Astrocyte of the cerebellum (primary cell): ENCODE results near the gene PSME3.

ENCODE experiments used
- DNase-seq: peaks from one replicate; pipeline ENCODE4 v3.0.0-alpha.2; 2011; ENCODE audit warnings: low read depth
- H3K4me3 ChIP-seq: 2 replicates; pipeline ENCODE4 v1.5.1; 2011; ENCODE audit warnings: mild to moderate bottlenecking, low read depth, low read length, moderate library complexity
- CTCF ChIP-seq: IDR thresholded peaks from 2 replicates; pipeline ENCODE4 v1.5.1; 2012; ENCODE audit warnings: low read length, low read depth, moderate library complexity, mild to moderate bottlenecking; ENCODE audit errors: missing control alignments
- in situ Hi-C: cut with HindIII; loops from 2 replicates; pipeline ENCODE4 v1.10.0; 2017; ENCODE audit warnings: low sequenced_read_pairs

The PSME3 gene

DNA sequence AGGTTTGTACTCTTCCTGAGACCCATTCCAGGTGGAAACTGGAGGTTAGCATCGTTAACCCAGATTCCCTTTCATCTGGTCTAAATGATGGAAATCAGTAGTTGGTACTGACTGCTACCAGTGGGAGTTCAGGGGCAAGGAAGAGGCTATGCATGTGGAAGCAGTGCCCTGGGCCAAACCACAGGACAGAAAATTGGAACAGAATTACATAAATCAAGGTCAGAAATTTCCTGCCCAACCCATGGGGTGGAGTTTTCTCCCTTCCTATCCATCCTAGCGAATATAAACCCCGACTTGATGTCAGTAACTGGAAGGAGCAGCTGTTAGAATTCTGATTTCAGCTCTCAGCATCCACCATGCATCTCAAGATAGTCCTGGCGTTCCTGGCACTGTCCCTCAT is 11.1 kb downstream of the PSME3 start, which contains the start of gene AOC2:
AOC2 (plus strand) TSS at position 310 of the 400 bp plus-strand sequence; CDS start at position 357, 47 bp downstream.
- no peak for TF ChIP-seq CTCF
- DNase-seq, result no peak
- in situ Hi-C loops, result no loop called here
- no peak within 1 kb of the TSS for H3K4me3 ChIP-seq

DNA sequence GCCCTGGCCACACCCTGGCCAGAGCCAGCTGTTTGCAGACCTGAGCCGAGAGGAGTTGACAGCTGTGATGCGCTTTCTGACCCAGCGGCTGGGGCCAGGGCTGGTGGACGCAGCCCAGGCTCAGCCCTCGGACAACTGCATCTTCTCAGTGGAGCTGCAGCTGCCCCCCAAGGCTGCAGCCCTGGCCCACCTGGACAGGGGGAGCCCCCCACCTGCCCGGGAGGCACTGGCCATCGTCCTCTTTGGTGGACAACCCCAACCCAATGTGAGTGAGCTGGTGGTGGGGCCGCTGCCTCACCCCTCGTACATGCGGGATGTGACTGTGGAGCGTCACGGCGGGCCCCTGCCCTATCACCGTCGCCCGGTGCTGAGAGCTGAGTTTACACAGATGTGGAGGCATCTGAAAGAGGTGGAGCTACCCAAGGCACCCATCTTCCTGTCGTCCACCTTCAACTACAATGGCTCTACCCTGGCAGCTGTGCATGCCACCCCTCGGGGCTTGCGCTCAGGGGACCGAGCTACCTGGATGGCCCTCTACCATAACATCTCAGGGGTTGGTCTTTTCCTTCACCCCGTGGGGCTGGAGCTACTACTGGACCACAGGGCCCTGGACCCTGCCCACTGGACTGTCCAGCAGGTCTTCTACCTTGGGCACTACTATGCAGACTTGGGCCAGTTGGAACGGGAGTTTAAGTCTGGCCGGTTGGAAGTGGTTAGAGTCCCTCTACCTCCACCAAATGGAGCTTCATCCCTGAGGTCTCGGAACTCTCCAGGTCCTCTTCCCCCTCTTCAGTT is 11.8 kb downstream of the PSME3 start:
- H3K4me3 ChIP-seq, result no peak overlapping the region
- no peak for TF ChIP-seq CTCF
- DNase-seq, result no peak
- in situ Hi-C loops, result no loop called here

DNA sequence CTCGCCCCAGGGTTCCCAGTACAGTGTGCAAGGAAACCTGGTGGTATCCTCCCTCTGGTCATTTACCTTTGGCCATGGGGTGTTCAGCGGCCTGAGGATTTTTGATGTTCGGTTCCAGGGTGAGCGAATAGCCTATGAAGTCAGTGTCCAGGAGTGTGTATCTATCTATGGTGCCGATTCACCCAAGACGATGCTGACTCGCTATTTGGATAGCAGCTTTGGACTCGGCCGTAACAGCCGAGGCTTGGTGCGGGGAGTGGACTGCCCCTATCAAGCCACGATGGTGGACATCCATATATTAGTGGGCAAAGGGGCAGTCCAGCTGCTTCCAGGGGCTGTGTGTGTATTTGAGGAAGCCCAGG is 12.3 kb downstream of the PSME3 start:
- in situ Hi-C loops, result no loop called here
- TF ChIP-seq CTCF, result no peak
- DNase-seq, result no peak
- no peak overlapping the region for H3K4me3 ChIP-seq

GRCh38 chr17:42845918-42846593 is 12.9 kb downstream of the PSME3 start:
- DNase-seq, result no peak
- in situ Hi-C loops, result no loop called here

GRCh38 chr17:42846594-42847280 is 13.5 kb downstream of the PSME3 start:
- DNase-seq, result no peak
- TF ChIP-seq CTCF, result no peak
- in situ Hi-C loops, result no loop called here
- H3K4me3 ChIP-seq, result no peak overlapping the region

More at GRCh38 chr17:42845918-42846593, 12.9 kb downstream of the PSME3 start:
- no peak overlapping the region for H3K4me3 ChIP-seq
- no peak for TF ChIP-seq CTCF

DNA sequence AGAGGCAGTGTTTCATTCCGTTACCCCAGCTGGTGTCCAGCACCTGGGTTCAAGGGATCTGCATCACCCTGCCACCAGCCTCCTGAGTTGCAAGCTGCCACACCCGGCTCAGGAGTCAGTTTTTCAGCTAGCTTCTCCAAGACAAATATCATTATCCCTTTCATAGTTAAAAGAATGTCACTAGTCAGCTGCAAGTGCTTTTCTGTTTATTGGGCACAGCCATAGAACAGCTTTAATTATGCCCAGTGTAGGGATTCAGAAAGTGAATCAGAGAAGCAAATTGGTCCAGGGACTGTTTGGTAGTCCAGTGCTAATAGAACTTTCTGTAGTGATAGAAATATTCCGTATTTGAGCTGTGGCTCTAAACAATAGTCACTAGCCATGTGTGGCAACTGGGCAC is 14.9 kb downstream of the PSME3 start:
- DNase-seq, result no peak
- no peak for TF ChIP-seq CTCF
- in situ Hi-C loops, result no loop called here
- H3K4me3 ChIP-seq, result no peak overlapping the region
